AG04450 (cell line): ENCODE measurements around the gene LAG3. TPM values are rescaled to one million over a fixed set of nuclear protein-coding genes. Genes with fewer than 3 reads are reported as not detected.

Source experiments
- CTCF ChIA-PET: fragments of 300-600, 350-600 bp; formaldehyde crosslinking; extraction: SDS; loops from one replicate; lab custom pipeline; 2022; ENCODE audit warnings: antibody characterized with exemption, inconsistent platforms; lab: Charles Lee
- POLR2A ChIA-PET: fragments of 350-600 bp; formaldehyde crosslinking; extraction: SDS; loops from one replicate; lab custom pipeline; 2021; ENCODE audit warnings: antibody characterized with exemption, inconsistent platforms; lab: Yijun Ruan, JAX
- DNase-seq: peaks from one replicate; pipeline ENCODE4 v3.0.0-alpha.2; 2011; ENCODE audit warnings: low read depth, low spot score
- H3K27ac ChIP-seq: one replicate; pipeline ENCODE4 v1.5.1; 2012; ENCODE audit warnings: low read depth, low read length, control low read depth
- H3K27me3 ChIP-seq: one replicate; pipeline ENCODE4 v1.6.0; 2012; ENCODE audit warnings: low read length; ENCODE audit not compliant: control insufficient read depth, insufficient read depth
- H3K4me3 ChIP-seq: 2 replicates; pipeline ENCODE4 v1.5.1; 2011; ENCODE audit warnings: mild to moderate bottlenecking, low read depth, low read length, control low read depth
- H3K9me3 ChIP-seq: 2 replicates; pipeline ENCODE4 v1.5.1; 2012; ENCODE audit warnings: low read length; ENCODE audit not compliant: control insufficient read depth, insufficient read depth
- CTCF ChIP-seq: IDR thresholded peaks from 2 replicates; pipeline ENCODE4 v1.5.1; 2011; ENCODE audit warnings: low read depth, low read length, control low read depth, inconsistent platforms
- polyA plus RNA-seq: library from polyadenylated mRNA; depleted of rRNA; stranded (reverse); fragments of >200 nt; gene quantifications from 2 replicates; pipeline ENCODE4 v1.2.3, GENCODE V29; 2011

LAG3 gene
- polyA plus RNA-seq, 1 experiment: 0.11 TPM

GRCh38 chr12:6779708-6780432 is 7.5 kb downstream of the LAG3 start:
- no peaks in the 10 kb centered on the region for H3K9me3 ChIP-seq
- no peak overlapping the region for H3K27ac ChIP-seq
- POLR2A ChIA-PET: no interaction called here
- CTCF ChIA-PET: interaction anchor here (1.0 to 7.6 kb wide), 6 partner anchors 9 to 193 kb away, joined by 3 to 124 read pairs (median 10); partner anchors contain the start of genes MLF2 and PTMS
- no peak overlapping the region for H3K4me3 ChIP-seq
- no peaks in the 10 kb centered on the region for H3K27me3 ChIP-seq
- no peak for TF ChIP-seq CTCF
- DNase-seq: no peak

- H3K27me3 ChIP-seq: no peaks in the 10 kb centered on the region
- H3K4me3 ChIP-seq: no peak overlapping the region
- H3K27ac ChIP-seq: no peak overlapping the region
- ChIA-PET POLR2A (no interaction called here), CTCF (interaction anchor here (1.0 to 7.6 kb wide), 5 partner anchors 10 to 193 kb away, joined by 3 to 124 read pairs (median 7); partner anchors contain the start of genes MLF2 and PTMS)
- TF ChIP-seq CTCF: no peak
- H3K9me3 ChIP-seq: no peaks in the 10 kb centered on the region
- no peak for DNase-seq
Observed at GRCh38 chr12:6780573-6780972, 8.3 kb downstream of the LAG3 start.

- no peak for DNase-seq
- H3K9me3 ChIP-seq: no peaks in the 10 kb centered on the region
- ChIA-PET CTCF (interaction anchor here (1.6 to 7.6 kb wide), 3 partner anchors 15 to 46 kb away, joined by 4 to 124 read pairs (median 42); partner anchors contain the start of genes MLF2 and PTMS), POLR2A (no interaction called here)
- no peak for TF ChIP-seq CTCF
- no peaks in the 10 kb centered on the region for H3K27me3 ChIP-seq
- no peak overlapping the region for H3K27ac ChIP-seq
- no peak overlapping the region for H3K4me3 ChIP-seq
Observed at GRCh38 chr12:6782119-6782518, 9.8 kb downstream of the LAG3 start.

GRCh38 chr12:6782850-6783566 is 10.7 kb downstream of the LAG3 start:
- no peaks in the 10 kb centered on the region for H3K9me3 ChIP-seq
- no peaks in the 10 kb centered on the region for H3K27me3 ChIP-seq
- no peak overlapping the region for H3K27ac ChIP-seq
- ChIA-PET CTCF (interaction anchor here (0.5 to 7.6 kb wide), 6 partner anchors 16 to 225 kb away, joined by 3 to 124 read pairs (median 6); partner anchors contain the start of genes MLF2 and PTMS), POLR2A (no interaction called here)
- no peak for TF ChIP-seq CTCF
- DNase-seq: no peak
- no peak overlapping the region for H3K4me3 ChIP-seq
